GM21825 (cell line): Measurements from ENCODE around the gene COX7A2.
A peak's percentile ranks its signal among the peaks of the same experiment; 100 is the strongest.

ENCODE experiments used
- ATAC-seq: cut with Tn5 transposase; IDR thresholded peaks from one replicate; pipeline ENCODE4 v1.9.1; 2021; ENCODE audit warnings: mild to moderate bottlenecking, moderate library complexity; ENCODE audit not compliant: unreplicated experiment

The COX7A2 gene

GRCh38 chr6:75222261-75222660 is 21.3 kb downstream of the COX7A2 start:
- ATAC-seq: no peak

DNA sequence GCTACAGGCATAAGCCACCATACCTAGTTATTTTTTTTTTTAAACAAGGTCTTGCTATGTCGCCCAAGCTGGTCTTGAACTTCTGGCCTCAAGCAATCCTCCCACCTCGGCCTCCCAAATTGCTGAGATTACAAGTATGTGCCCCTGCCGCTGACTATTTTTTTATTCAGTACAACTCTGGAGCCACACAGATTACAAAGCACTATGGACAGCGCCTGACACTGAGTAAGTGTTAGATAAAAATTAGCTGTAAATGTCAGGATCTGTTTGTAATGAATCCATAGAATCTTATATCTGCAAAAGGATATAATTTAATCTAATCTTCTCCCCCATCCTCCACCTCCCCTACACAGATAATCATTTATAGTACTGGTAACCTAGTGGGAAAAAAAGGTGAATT is 22.5 kb downstream of the COX7A2 start:
- no peak for ATAC-seq

- ATAC-seq: no peak
These were observed 23.2 kb downstream of the COX7A2 start for GRCh38 chr6:75220357-75220756.

- no peak for ATAC-seq
These were observed 24.3 kb downstream of the COX7A2 start for GRCh38 chr6:75219263-75219662.

GRCh38 chr6:75217193-75217592 is 26.4 kb downstream of the COX7A2 start:
- no peak for ATAC-seq

GRCh38 chr6:75215291-75215690 is 28.3 kb downstream of the COX7A2 start:
- ATAC-seq: no peak

DNA sequence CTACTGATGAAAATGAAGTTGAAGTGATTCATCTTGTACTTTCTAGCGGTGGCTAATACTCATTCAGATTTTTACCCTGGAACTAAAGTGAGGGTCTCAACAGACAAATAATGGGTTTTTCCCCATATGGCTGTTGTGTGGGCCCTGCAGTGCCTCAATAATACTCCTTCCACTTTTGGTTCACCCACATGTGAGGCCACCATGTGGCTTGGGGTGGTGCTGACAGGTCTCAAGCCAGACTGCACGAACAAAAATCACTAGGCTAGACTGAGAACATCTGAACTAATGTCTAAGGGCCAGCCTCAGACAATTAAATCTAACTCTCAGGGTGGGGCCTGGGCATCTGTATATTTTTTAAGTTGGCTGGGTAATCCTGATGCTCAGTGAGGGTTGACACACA is 29.9 kb downstream of the COX7A2 start:
- ATAC-seq: no peak

DNA sequence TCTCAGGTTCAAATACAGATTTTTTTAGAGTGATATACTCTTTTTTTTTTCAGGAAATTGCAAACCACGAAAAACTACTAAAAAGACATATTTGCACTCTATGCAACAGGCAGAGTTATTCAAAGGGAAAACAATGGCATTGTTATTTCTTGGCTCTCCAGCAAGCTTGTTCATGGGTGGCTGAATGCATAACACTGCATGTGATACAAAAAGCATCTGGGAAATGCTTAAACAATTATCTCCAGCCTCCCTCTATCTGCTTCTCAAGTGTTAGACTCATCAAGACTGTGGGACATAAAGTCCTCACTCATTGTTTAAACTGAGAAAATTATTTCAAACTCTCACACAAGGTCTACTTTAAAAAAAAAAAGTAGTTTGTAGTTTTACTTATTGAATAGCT is 30.5 kb downstream of the COX7A2 start:
- ATAC-seq: no peak

GRCh38 chr6:75211920-75212590 is 31.5 kb downstream of the COX7A2 start:
- no peak for ATAC-seq

- ATAC-seq: no peak
These were observed 32.5 kb downstream of the COX7A2 start for GRCh38 chr6:75210885-75211739.

DNA sequence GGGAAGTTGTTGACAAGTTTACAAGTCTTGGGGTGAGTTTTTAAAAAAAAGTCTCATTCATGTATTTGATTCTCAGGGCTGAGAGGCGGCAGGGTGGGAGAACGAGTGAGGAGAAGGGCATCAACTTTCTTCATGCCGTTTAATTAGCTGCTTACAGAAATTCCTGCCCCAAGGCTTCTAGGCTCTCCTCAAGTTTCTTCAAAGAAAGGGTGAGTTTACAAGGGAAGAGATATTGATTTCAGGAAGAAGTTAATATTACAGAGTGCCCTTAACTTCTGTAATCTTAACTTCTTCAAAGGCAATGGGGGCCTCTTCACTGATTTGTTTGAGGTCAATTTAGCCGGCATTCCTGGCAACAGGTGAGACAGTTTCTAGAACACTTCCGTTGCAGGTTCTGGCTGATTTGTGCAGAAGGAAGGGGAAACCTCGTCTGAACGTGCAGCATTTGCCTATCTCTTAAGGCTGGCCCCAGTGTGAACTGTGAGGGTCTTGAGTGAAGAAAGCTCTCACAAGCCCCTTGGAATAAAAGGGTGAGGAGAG is 34.3 kb downstream of the COX7A2 start:
- no peak for ATAC-seq

DNA sequence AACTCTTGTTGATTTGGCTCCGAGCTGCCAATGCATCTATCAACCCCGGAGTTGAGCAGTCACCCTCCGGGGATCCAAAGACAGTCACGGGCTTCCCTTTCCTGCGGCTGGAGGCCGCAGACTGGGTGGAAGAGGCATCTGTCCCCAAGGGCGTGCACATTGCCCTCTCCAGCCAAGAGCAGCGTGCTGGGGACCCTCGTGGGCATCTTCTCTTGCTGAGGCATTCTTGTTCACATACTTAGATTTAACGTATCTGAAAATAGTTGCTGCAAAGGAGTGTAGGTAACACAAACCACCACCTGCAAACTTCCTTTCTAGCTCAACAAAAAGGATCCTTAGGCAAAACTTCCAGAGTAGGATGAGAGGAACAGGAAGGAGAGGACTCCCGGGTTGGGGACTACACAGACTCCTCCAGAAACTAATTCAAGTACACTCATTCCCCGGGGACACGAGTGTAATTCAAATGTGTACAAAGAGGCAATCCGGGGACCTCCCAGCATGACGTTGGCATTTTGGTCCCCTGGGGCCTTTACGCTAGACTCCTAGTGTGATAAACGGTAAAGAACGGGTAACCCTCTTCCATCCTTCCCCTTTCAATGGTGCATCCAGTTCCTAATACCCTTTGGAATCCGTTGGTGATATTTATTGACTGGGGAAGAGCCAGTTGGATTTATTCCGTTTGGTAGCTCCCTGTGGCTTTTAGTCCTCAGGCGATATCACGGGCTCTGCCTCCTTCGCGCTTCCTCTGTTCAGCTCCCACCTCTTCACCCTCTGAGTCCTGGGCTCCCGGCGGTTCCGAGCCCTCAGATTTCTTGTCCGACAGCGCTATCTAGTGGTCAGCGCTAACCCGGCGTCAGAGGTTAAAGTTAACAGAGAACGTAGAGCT is 35.1 kb downstream of the COX7A2 start:
- peak; percentile 73 for ATAC-seq

- ATAC-seq: no peak
These were observed 36.8 kb downstream of the COX7A2 start for GRCh38 chr6:75206576-75207342.

- no peak for ATAC-seq
These were observed 37.6 kb downstream of the COX7A2 start, which contains the start of gene COL12A1 for GRCh38 chr6:75205776-75206575. Gene COL12A1 (minus strand): TSS chr6:75206053. CDS start chr6:75202792, 3,261 bp downstream.

DNA sequence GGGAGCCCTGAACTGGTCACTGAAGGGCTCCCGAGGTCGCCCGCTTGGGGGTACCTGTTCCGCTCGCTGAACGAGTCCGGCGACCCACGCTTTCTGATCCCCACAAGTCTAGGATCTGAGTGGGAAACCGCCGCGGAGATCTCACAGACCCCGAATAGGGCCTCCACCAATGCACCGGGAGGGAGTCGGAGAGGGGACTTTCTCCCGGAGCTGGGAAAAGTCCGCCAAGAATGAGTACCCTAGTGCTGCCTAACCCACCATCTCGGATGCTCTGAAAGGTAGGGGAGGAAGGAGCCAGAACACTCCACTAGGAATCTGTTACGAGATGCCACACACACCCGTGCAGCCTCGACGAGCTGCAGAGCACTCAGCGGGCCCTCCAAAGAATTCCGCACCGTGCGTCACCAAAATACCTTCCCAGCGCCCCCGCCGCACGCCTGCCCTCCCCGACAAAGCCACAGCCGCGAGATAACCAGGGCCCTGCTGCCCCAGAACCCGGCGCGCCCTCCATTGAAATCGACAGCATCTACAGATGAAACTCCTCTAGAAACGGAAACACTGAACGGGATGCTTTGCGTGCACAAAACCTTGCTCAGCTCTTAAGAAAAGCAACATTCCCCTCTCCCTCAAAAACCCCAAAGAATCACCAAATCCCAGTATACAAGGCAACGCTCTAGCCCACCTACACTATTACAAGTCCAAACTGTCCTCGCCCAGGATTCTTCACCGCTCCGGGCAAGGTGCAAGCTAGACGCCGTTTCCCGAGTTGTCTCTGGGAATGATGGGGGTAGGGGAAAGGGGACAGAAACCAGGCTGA is 38.4 kb downstream of the COX7A2 start:
- ATAC-seq: no peak

DNA sequence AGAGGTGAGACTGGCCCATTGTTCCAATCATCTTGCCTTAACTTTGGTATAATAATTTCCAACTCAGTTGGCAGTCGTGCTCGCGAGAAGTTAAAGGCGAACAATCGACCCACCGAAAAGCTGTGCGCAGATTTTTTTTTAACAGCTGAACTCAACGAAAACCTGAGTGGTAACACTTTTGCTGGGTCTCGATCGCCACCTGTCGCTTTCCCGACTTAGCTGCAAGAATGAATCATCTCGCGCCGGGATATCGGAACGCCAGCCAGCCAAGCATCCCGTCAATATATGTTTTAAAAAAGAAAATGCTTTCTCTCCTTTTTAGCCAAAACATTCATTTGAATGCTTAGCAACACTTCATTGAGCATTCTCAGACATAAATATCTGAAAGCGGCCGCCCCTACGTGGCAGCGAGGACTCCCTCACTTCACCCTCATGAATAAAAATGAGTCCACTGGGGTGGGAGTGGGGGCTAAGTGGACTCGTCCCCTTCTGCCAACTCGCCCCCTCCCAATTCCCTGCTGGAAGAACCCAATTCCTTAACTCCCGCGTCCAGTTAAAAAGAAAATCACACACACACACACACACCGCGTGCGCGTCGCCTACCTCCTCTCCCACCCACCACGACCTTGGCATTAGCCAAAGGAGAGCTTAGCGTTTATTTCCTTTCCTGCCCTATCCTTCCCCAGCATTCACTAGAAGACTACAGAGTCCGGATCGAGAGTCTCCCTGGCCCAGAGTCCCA is 39.2 kb downstream of the COX7A2 start:
- no peak for ATAC-seq

DNA sequence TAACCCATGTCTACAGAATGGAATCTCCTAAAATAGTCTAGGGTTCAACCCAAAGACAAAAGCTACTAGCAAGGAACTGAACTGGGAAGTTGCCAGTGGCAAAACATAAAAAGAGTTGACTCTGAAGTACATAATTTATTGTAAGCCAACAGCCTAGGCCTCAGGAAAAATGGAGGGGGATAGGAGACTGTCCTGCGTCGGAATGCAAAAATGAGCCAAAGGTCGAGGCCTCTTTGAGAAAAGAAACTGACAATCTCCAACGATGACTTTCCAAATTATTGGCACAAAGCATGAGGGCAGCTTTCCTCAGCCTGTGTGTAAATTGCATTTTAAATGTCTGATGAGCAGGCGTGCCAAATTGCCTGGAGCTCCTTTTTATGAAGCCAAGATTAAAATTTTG is 39.9 kb downstream of the COX7A2 start:
- no peak for ATAC-seq

DNA sequence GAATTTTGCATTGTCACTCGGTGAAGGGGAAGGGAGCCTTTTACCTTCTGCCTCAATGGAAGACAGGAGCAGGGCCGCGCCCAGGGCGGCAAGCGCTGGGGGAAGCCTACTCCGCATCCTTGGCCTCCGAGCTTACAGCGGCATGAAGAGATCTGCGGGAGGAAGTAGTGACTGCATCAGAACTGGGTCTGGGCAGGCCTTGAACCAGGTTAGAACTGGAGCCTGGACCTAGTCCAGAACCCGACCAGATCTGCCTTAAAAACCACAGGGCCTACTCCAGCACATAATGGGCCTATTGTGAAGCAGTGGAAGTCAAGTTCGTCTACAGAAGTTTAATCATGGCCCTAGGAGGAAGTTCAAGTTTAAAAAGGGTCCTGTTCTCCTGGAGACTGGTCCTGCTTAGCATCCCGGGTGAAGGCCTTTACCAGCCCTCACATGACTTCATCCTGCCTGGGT is 40.9 kb downstream of the COX7A2 start:
- no peak for ATAC-seq
